ENCODE measurements around the gene IFI44L. TPM values are rescaled to one million over a fixed set of nuclear protein-coding genes. Genes with fewer than 3 reads are reported as not detected.
A peak's percentile ranks its signal among the peaks of the same experiment; 100 is the strongest.

Gene IFI44L
- total RNA-seq (2021; ENCODE audit: unreplicated experiment), result 0.10 TPM
- not detected in 2 replicates for polyA plus RNA-seq (2012)
- percentile 9 among the genes with signal in this experiment for Bru-seq, nascent RNA
- percentile 14 among the genes with signal in this experiment for BruChase-seq, experiment 1, labeled RNA remaining after a 6-hour chase
- BruChase-seq, experiment 2, labeled RNA remaining after a 2-hour chase, result percentile 11 among the genes with signal in this experiment
- long read RNA-seq, result 0 reads

DNA sequence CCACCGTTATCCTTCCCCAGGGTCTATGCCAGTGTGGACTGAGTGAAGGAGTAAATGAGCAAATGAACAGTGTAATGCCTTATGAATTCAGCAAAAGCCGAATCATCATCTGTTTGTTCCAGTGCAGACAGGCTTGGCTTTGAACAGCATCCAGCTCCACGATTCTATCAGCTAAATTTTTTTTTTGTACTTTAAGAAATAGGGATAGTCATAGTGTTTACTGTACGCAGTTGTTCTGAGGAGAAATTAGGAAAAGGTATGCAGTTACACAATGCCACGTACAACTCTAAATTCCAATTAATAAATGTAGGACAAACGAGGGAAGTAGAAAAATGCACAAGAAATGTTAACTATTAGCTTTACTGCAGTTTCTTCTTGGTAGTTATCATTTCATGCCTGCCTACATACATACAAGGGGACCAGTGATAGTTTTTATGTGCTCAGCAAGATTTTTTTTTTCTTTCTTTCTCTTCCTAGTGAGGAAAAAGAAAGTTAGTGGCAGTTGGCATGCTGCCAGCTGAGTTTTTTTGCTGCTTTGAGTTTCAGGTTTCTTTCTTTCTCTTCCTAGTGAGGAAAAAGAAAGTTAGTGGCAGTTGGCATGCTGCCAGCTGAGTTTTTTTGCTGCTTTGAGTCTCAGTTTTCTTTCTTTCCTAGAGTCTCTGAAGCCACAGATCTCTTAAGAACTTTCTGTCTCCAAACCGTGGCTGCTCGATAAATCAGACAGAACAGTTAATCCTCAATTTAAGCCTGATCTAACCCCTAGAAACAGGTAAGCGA is at the start of gene IFI44L:
IFI44L (plus strand) TSS at position 646 of the 777 bp plus-strand sequence. CDS start 7,468 bp downstream, outside the sequence.
- Histone ChIP-seq H3K4me3 (replicated peaks in 1 of 2; ENCODE audit: low read depth in 1 of 2, low read length in 2 of 2) (no peak within 1 kb of the TSS), H3K9me3 (ENCODE audit: control insufficient read depth in 1 of 2, insufficient read depth in 1 of 2, low read depth in 1 of 2, low read length in 2 of 2) (no peaks in the 10 kb centered on the region), H3K9ac (ENCODE audit: low read length) (no peak within 1 kb of the TSS), H3K4me1 (ENCODE audit: control insufficient read depth in 1 of 2, insufficient read depth in 2 of 2, low read length in 2 of 2) (peaks cover 0 to 3% of the 10 kb centered on the region in 2 experiments; a peak in 2 of 4 replicates), H2AFZ (ENCODE audit: low read depth, low read length, poor library complexity, severe bottlenecking) (no peak within 1 kb of the TSS), H3K27me3 (ENCODE audit: insufficient read depth, low read length) (no peaks in the 10 kb centered on the region), H3K36me3 (ENCODE audit: control insufficient read depth in 1 of 2, insufficient read depth in 2 of 2, low read length in 2 of 2) (no peaks in the 10 kb centered on the region), H3K9me2 (ENCODE audit: insufficient read depth) (no peaks in the 10 kb centered on the region), H4K20me1 (ENCODE audit: insufficient read depth) (no peaks in the 10 kb centered on the region), H3K4me2 (ENCODE audit: low read length) (no peak within 1 kb of the TSS), H3K27ac (ENCODE audit: low read depth, low read length) (no peak within 1 kb of the TSS), H3K79me2 (ENCODE audit: insufficient read depth, low read length) (no peaks in the 10 kb centered on the region)
- ATAC-seq, result no peak
- POLR2A ChIA-PET, result no interaction called here
- RAD21 ChIA-PET (ENCODE audit: low non-redundant PET in 1 of 2, low total read pairs in 2 of 2, uncharacterized antibody in 2 of 2, unreplicated experiment in 2 of 2), result no interaction called here
- intact Hi-C loops (cut with micrococcal nuclease), result loop anchor here (5.0 kb wide), 1 partner anchor 577 kb away; no protein-coding TSS in a partner anchor
- no peak for DNase-seq (ENCODE audit: low read depth, low spot score)
- CTCF ChIA-PET, result interaction anchor here (1.3 to 1.6 kb wide), 2 partner anchors 18 to 488 kb away, joined by 3 to 4 read pairs; no protein-coding TSS in a partner anchor
- no TSS peak for BruUV-seq (replicated peaks)
- TF ChIP-seq, protein P1, sequence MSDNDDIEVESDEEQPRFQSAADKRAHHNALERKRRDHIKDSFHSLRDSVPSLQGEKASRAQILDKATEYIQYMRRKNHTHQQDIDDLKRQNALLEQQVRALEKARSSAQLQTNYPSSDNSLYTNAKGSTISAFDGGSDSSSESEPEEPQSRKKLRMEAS (IDR thresholded peaks at IDR 0.05), result no peak
- TF ChIP-seq CEBPB (IDR thresholded peaks at IDR 0.05; ENCODE audit: low read depth) (no peak), REST (IDR thresholded peaks at IDR 0.05; ENCODE audit: low read depth) (no peak), EZH2phosphoT487 (IDR thresholded peaks at IDR 0.05; ENCODE audit: borderline replicate concordance) (no peak), RAD21 (IDR thresholded peaks at IDR 0.05; ENCODE audit: low read depth) (no peak), TCF7L2 (IDR thresholded peaks at IDR 0.05; ENCODE audit: borderline replicate concordance, extremely low read depth, insufficient read depth, insufficient read length) (no peak), EZH2 (IDR thresholded peaks at IDR 0.05) (no peak), SIN3A (IDR thresholded peaks at IDR 0.05; ENCODE audit: low read depth) (no peak), ELF1 (IDR thresholded peaks at IDR 0.05; ENCODE audit: borderline replicate concordance, low read depth) (no peak), POLR2A (IDR thresholded peaks at IDR 0.05; ENCODE audit: borderline replicate concordance, extremely low read depth, insufficient read depth, insufficient read length) (no peak), ZFX (IDR thresholded peaks at IDR 0.05) (no peak), FOSL1 (IDR thresholded peaks at IDR 0.05; ENCODE audit: low read depth) (no peak), ZNF274 (IDR thresholded peaks at IDR 0.05; ENCODE audit: low read depth, low read length) (no peak)
- TF ChIP-seq, protein P2, sequence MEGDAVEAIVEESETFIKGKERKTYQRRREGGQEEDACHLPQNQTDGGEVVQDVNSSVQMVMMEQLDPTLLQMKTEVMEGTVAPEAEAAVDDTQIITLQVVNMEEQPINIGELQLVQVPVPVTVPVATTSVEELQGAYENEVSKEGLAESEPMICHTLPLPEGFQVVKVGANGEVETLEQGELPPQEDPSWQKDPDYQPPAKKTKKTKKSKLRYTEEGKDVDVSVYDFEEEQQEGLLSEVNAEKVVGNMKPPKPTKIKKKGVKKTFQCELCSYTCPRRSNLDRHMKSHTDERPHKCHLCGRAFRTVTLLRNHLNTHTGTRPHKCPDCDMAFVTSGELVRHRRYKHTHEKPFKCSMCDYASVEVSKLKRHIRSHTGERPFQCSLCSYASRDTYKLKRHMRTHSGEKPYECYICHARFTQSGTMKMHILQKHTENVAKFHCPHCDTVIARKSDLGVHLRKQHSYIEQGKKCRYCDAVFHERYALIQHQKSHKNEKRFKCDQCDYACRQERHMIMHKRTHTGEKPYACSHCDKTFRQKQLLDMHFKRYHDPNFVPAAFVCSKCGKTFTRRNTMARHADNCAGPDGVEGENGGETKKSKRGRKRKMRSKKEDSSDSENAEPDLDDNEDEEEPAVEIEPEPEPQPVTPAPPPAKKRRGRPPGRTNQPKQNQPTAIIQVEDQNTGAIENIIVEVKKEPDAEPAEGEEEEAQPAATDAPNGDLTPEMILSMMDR (IDR thresholded peaks at IDR 0.05 in 2 of 3, conservative IDR thresholded peaks at IDR 0.05 in 1 of 3; ENCODE audit: borderline replicate concordance in 1 of 3, insufficient read depth in 1 of 3, low read depth in 2 of 3, low read length in 2 of 3), result no peak

Measured in HCT116 (cell line).